Skeletal muscle satellite cell (primary cell): ENCODE results near the gene ELAVL2.

ENCODE experiments used
- H3K27me3 ChIP-seq: 2 replicates; pipeline ENCODE4 v1.7.0; 2013; ENCODE audit warnings: low read length; ENCODE audit not compliant: control insufficient read depth, insufficient read depth
- H3K36me3 ChIP-seq: 2 replicates; pipeline ENCODE4 v1.7.0; 2013; ENCODE audit warnings: mild to moderate bottlenecking, control low read depth, low read length; ENCODE audit not compliant: insufficient read depth
- H3K4me1 ChIP-seq: 2 replicates; pipeline ENCODE4 v1.7.0; 2013; ENCODE audit warnings: low read length; ENCODE audit not compliant: control insufficient read depth, insufficient read depth
- H3K4me2 ChIP-seq: 2 replicates; pipeline ENCODE4 v1.7.0; 2013; ENCODE audit warnings: mild to moderate bottlenecking, low read length
- H3K4me3 ChIP-seq: 2 replicates; pipeline ENCODE4 v1.7.0; 2013; ENCODE audit warnings: low read length
- H3K9ac ChIP-seq: 2 replicates; pipeline ENCODE4 v1.7.0; 2013; ENCODE audit warnings: mild to moderate bottlenecking, low read depth, low read length, moderate library complexity
- H3K9me3 ChIP-seq: replicated peaks from 2 replicates; pipeline ENCODE4 v1.7.0; 2013; ENCODE audit warnings: mild to moderate bottlenecking, control low read depth, low read length

Gene ELAVL2

GRCh38 chr9:23669776-23670175 is 156.3 kb downstream of the ELAVL2 start:
- Histone ChIP-seq H3K4me1 (no peaks in the 10 kb centered on the region), H3K9ac (no peak overlapping the region), H3K4me3 (no peak overlapping the region), H3K4me2 (no peak overlapping the region), H3K27me3 (no peaks in the 10 kb centered on the region), H3K9me3 (no peaks in the 10 kb centered on the region), H3K36me3 (no peaks in the 10 kb centered on the region)

GRCh38 chr9:23665635-23666034 is 160.4 kb downstream of the ELAVL2 start:
- Histone ChIP-seq H3K4me3 (no peak overlapping the region), H3K9ac (no peak overlapping the region), H3K9me3 (no peaks in the 10 kb centered on the region), H3K27me3 (no peaks in the 10 kb centered on the region), H3K4me1 (peaks cover 14% of the 10 kb centered on the region), H3K36me3 (no peaks in the 10 kb centered on the region), H3K4me2 (no peak overlapping the region)

DNA sequence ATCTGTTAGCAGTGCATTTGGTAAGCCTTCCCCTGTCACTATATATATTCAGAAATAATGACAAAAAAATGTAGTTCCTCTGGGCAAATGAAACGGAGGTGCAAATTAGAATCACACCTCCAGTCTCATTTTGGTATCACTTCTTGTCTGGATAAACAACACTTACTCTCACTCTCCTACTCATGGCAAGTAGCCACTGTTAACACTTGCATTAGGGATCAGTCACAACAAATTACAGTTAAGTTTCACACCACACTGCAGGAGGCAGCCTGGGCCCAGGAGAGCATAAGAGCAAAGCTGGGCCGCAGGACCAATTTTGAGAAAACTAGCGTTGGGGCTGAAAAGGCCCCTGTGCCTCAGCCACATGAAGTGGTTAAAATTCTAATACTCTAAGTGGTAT is 161.0 kb downstream of the ELAVL2 start:
- H3K4me1 ChIP-seq: peaks cover 14% of the 10 kb centered on the region
- no peaks in the 10 kb centered on the region for H3K36me3 ChIP-seq
- H3K9ac ChIP-seq: no peak overlapping the region
- H3K27me3 ChIP-seq: no peaks in the 10 kb centered on the region
- H3K4me3 ChIP-seq: no peak overlapping the region
- no peak overlapping the region for H3K4me2 ChIP-seq
- H3K9me3 ChIP-seq: no peaks in the 10 kb centered on the region

GRCh38 chr9:23663946-23664345 is 162.1 kb downstream of the ELAVL2 start:
- H3K4me2 ChIP-seq: peak overlapping the region; percentile 58

GRCh38 chr9:23663536-23663935 is 162.5 kb downstream of the ELAVL2 start:
- Histone ChIP-seq H3K27me3 (no peaks in the 10 kb centered on the region), H3K9ac (no peak overlapping the region), H3K36me3 (no peaks in the 10 kb centered on the region), H3K9me3 (no peaks in the 10 kb centered on the region), H3K4me1 (peaks cover 14% of the 10 kb centered on the region), H3K4me2 (peak overlapping the region; percentile 58), H3K4me3 (no peak overlapping the region)

More at GRCh38 chr9:23663946-23664345, 162.1 kb downstream of the ELAVL2 start:
- H3K36me3 ChIP-seq: no peaks in the 10 kb centered on the region
- H3K4me1 ChIP-seq: peaks cover 14% of the 10 kb centered on the region
- H3K9ac ChIP-seq: peak overlapping the region; percentile 40
- H3K9me3 ChIP-seq: no peaks in the 10 kb centered on the region
- H3K27me3 ChIP-seq: no peaks in the 10 kb centered on the region
- H3K4me3 ChIP-seq: no peak overlapping the region

DNA sequence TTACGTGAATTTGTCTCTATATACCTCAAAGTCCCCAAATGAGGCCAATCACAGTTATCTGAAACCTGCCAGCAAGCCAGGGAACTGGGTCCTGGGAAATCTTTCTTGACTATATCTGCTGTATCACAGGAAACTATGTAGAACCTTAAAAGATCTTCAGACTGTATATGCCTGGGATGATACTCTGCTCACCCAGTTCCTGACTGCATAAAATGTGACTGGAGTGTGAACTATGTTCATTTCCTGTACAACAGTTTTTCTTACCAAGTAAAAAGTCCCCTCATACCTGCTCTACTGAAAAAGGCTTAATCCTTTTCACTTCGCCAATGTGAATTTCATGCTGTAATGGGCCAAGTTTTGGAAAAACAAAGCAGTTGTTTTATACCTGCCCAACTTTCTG is 162.9 kb downstream of the ELAVL2 start:
- H3K4me2 ChIP-seq: no peak overlapping the region
- H3K36me3 ChIP-seq: no peaks in the 10 kb centered on the region
- H3K4me3 ChIP-seq: no peak overlapping the region
- no peaks in the 10 kb centered on the region for H3K9me3 ChIP-seq
- no peak overlapping the region for H3K9ac ChIP-seq
- H3K27me3 ChIP-seq: no peaks in the 10 kb centered on the region
- H3K4me1 ChIP-seq: peaks cover 14% of the 10 kb centered on the region

- Histone ChIP-seq H3K4me1 (peaks cover 14% of the 10 kb centered on the region), H3K27me3 (no peaks in the 10 kb centered on the region), H3K36me3 (no peaks in the 10 kb centered on the region), H3K4me3 (no peak overlapping the region), H3K9ac (no peak overlapping the region), H3K4me2 (no peak overlapping the region), H3K9me3 (no peaks in the 10 kb centered on the region)
Observed at GRCh38 chr9:23662320-23662719, 163.7 kb downstream of the ELAVL2 start.

DNA sequence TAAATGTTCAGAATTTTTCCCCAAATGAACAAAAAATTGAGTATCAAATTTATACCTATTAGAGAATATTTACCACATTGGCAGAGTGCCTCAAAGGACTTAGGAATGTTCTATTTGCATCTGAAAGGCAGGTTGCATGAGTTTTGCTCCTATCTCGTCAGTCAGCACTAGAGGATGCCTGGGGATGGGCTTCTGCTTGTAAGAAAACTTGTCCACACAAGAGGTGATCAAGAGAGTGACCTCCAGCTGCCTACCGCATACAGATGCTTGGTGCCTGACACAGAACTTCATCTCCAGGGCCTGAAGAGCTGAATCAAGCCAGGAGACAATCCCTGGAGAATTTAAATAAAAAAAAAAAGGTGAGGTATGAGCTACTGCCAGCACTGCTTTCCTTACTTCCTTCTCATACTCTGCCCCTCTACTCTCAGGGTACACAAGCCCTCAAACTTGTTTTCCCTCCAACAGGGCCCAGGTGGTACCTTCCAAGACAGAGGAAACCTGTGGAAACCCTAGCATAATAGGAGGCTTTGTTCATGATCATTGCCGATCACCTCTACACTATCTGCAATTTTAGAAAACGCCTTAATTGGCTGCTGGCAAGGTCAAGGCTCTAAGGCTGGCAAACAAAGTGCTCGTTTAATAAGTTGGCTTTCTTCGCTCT is 166.6 kb downstream of the ELAVL2 start:
- Histone ChIP-seq H3K27me3 (no peaks in the 10 kb centered on the region), H3K9ac (no peak overlapping the region), H3K9me3 (no peaks in the 10 kb centered on the region), H3K4me1 (peaks cover 14% of the 10 kb centered on the region), H3K4me3 (no peak overlapping the region), H3K4me2 (no peak overlapping the region), H3K36me3 (no peaks in the 10 kb centered on the region)

GRCh38 chr9:23658376-23659258 is 167.4 kb downstream of the ELAVL2 start:
- H3K27me3 ChIP-seq: no peaks in the 10 kb centered on the region
- no peak overlapping the region for H3K4me2 ChIP-seq

DNA sequence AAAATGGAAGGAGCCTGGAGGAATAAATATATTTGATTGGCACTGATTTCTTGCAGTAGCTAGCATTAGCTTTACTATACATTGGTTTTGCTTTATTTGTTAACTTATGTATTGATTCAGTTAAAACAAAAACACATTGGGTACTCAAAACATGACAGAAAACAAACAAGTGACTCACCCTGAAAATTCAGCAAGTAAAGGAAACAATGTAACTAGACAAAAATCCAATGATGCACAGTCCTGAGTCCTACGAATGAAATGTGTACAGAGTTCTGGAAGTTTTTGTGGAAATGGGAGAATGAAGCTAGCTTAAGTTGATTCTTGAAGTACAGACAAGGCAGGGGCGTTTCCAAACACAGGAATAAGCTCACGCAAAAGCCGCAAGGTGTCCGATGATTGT is 175.0 kb downstream of the ELAVL2 start:
- H3K4me1 ChIP-seq: no peaks in the 10 kb centered on the region
- H3K4me3 ChIP-seq: no peak overlapping the region
- no peaks in the 10 kb centered on the region for H3K36me3 ChIP-seq
- H3K27me3 ChIP-seq: no peaks in the 10 kb centered on the region
- H3K4me2 ChIP-seq: no peak overlapping the region
- H3K9me3 ChIP-seq: no peaks in the 10 kb centered on the region
- no peak overlapping the region for H3K9ac ChIP-seq

More at GRCh38 chr9:23658376-23659258, 167.4 kb downstream of the ELAVL2 start:
- Histone ChIP-seq H3K9me3 (no peaks in the 10 kb centered on the region), H3K9ac (no peak overlapping the region), H3K36me3 (no peaks in the 10 kb centered on the region), H3K4me3 (no peak overlapping the region), H3K4me1 (peaks cover 10% of the 10 kb centered on the region)

DNA sequence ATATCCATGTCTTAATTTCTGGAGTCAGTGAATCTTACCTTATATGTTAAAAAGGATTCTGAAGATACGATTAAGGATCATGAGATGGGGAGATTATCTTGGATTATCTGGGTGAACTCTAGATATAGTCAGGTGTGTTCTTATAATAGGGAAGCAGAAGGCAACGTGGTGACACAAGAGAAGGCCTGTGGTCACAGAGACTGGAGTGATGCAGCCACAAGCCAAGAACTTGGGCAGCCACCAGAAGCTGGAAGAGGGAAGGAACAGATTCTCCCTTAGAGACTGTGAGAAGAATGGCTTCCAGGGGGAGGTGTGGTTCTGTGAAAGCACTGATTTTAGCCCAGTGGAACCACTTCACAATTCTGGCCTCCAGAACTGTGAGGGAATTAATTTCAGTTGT is 177.4 kb downstream of the ELAVL2 start:
- Histone ChIP-seq H3K4me1 (no peaks in the 10 kb centered on the region), H3K4me3 (no peak overlapping the region), H3K36me3 (no peaks in the 10 kb centered on the region), H3K27me3 (no peaks in the 10 kb centered on the region), H3K9ac (no peak overlapping the region), H3K9me3 (no peaks in the 10 kb centered on the region), H3K4me2 (no peak overlapping the region)
